K562 (cell line): Measurements from ENCODE around the gene MRPL10. TPM values are rescaled to one million over a fixed set of nuclear protein-coding genes. Genes with fewer than 3 reads are reported as not detected.

ENCODE experiments used
- polyA plus RNA-seq, 8 experiments: library from polyadenylated mRNA; depleted of rRNA in 4 of 8; stranded (reverse) in 5 of 8; unstranded in 3 of 8; fragments of >200 nt; fragmentation: Nextera tagmentation in 2 of 8; fragmentation: Illumina TruSeq in 1 of 8; extraction: Ambion mirVana in 2 of 8; extraction: Trizol in 1 of 8; gene quantifications; 2 replicates each; pipeline versions ENCODE4 v1.2.1 to v1.2.3, GENCODE V29; 2011 to 2014; ENCODE audit warnings: inconsistent platforms in 1 of 8, missing spikeins in 1 of 8
- total RNA-seq, 7 experiments: library from RNA; depleted of rRNA in 6 of 7; stranded (reverse); fragments of >200 nt in 6 of 7; fragmentation: Illumina TruSeq in 2 of 7; extraction: Trizol in 2 of 7; gene quantifications; 2 replicates each; pipeline versions ENCODE4 v1.2.1 to v1.2.3, GENCODE V29; 2011 to 2021; ENCODE audit warnings: low replicate concordance in 1 of 7

MRPL10 gene
- total and polyA plus RNA-seq, 9 of the 15 experiments (the other 6 are each of a cell fraction or from before 2014, with no cell fraction given), result 27.8 to 105 (median 67.3) TPM

Other genes with a start within 250 kb of the MRPL10 start
Only the 7 nearest of the 13 such genes appear.
- not detected in 2 replicates for gene TBX21, start 98.3 kb downstream of the MRPL10 start, total RNA-seq (2014; rRNA removed)
- not detected in 2 replicates for gene TBX21, start 98.3 kb downstream of the MRPL10 start, total RNA-seq (2014; rRNA removed; fragmentation: Illumina TruSeq; extraction: Trizol)
- not detected in 2 replicates for gene TBX21, start 98.3 kb downstream of the MRPL10 start, total RNA-seq (2015; rRNA removed; fragmentation: Illumina TruSeq; extraction: Trizol)
- 0.07 and 0.18 TPM in 2 replicates for gene TBX21, start 98.3 kb downstream of the MRPL10 start, total RNA-seq (2021)
- gene TBX21, start 98.3 kb downstream of the MRPL10 start, polyA plus RNA-seq (2011; rRNA removed), result not detected in 2 replicates
- not detected in 2 replicates for gene TBX21, start 98.3 kb downstream of the MRPL10 start, polyA plus RNA-seq (2014; fragmentation: Illumina TruSeq; extraction: Trizol)
- not detected for gene TBX21, start 98.3 kb downstream of the MRPL10 start, polyA plus RNA-seq (2014; fragmentation: Nextera tagmentation; extraction: Ambion mirVana)
- not detected in 2 replicates for gene TBX21, start 98.3 kb downstream of the MRPL10 start, polyA plus RNA-seq (2014; rRNA removed)
- gene OSBPL7, start 9.7 kb downstream of the MRPL10 start, total RNA-seq (2014; rRNA removed), result 6.1 and 7.3 TPM in 2 replicates
- 2.4 and 2.9 TPM in 2 replicates for gene OSBPL7, start 9.7 kb downstream of the MRPL10 start, total RNA-seq (2014; rRNA removed; fragmentation: Illumina TruSeq; extraction: Trizol)
- gene OSBPL7, start 9.7 kb downstream of the MRPL10 start, total RNA-seq (2015; rRNA removed; fragmentation: Illumina TruSeq; extraction: Trizol), result 5.8 and 6.7 TPM in 2 replicates
- 11.5 and 11.9 TPM in 2 replicates for gene OSBPL7, start 9.7 kb downstream of the MRPL10 start, total RNA-seq (2021)
- 5.3 and 15.3 TPM in 2 replicates for gene OSBPL7, start 9.7 kb downstream of the MRPL10 start, polyA plus RNA-seq (2011; rRNA removed)
- gene OSBPL7, start 9.7 kb downstream of the MRPL10 start, polyA plus RNA-seq (2014; fragmentation: Illumina TruSeq; extraction: Trizol), result 5.9 and 7.7 TPM in 2 replicates
- gene OSBPL7, start 9.7 kb downstream of the MRPL10 start, polyA plus RNA-seq (2014; fragmentation: Nextera tagmentation; extraction: Ambion mirVana), result under 1 TPM; 0.32 to 0.48 TPM
- gene OSBPL7, start 9.7 kb downstream of the MRPL10 start, polyA plus RNA-seq (2014; rRNA removed), result 9.7 and 9.8 TPM in 2 replicates
- gene LRRC46, start 129 bp upstream of the MRPL10 start, total RNA-seq (2014; rRNA removed), result 0.37 TPM in 1 of 2 replicates, not detected in the other
- gene LRRC46, start 129 bp upstream of the MRPL10 start, total RNA-seq (2014; rRNA removed; fragmentation: Illumina TruSeq; extraction: Trizol), result 0.22 and 0.40 TPM in 2 replicates
- gene LRRC46, start 129 bp upstream of the MRPL10 start, total RNA-seq (2015; rRNA removed; fragmentation: Illumina TruSeq; extraction: Trizol), result 0.47 and 0.64 TPM in 2 replicates
- 0.73 and 1.0 TPM in 2 replicates for gene LRRC46, start 129 bp upstream of the MRPL10 start, total RNA-seq (2021)
- gene LRRC46, start 129 bp upstream of the MRPL10 start, polyA plus RNA-seq (2011; rRNA removed), result 0.59 and 0.72 TPM in 2 replicates
- 1.4 and 1.9 TPM in 2 replicates for gene LRRC46, start 129 bp upstream of the MRPL10 start, polyA plus RNA-seq (2014; fragmentation: Illumina TruSeq; extraction: Trizol)
- under 1 TPM; 0.39 TPM for gene LRRC46, start 129 bp upstream of the MRPL10 start, polyA plus RNA-seq (2014; fragmentation: Nextera tagmentation; extraction: Ambion mirVana)
- gene LRRC46, start 129 bp upstream of the MRPL10 start, polyA plus RNA-seq (2014; rRNA removed), result 0.53 and 1.4 TPM in 2 replicates
- gene SCRN2, start 9.7 kb upstream of the MRPL10 start, total RNA-seq (2014; rRNA removed), result 23.2 and 29.9 TPM in 2 replicates
- 5.7 and 8.5 TPM in 2 replicates for gene SCRN2, start 9.7 kb upstream of the MRPL10 start, total RNA-seq (2014; rRNA removed; fragmentation: Illumina TruSeq; extraction: Trizol)
- 11.8 and 13.7 TPM in 2 replicates for gene SCRN2, start 9.7 kb upstream of the MRPL10 start, total RNA-seq (2015; rRNA removed; fragmentation: Illumina TruSeq; extraction: Trizol)
- 24.0 and 28.8 TPM in 2 replicates for gene SCRN2, start 9.7 kb upstream of the MRPL10 start, total RNA-seq (2021)
- gene SCRN2, start 9.7 kb upstream of the MRPL10 start, polyA plus RNA-seq (2011; rRNA removed), result 19.3 and 32.0 TPM in 2 replicates
- gene SCRN2, start 9.7 kb upstream of the MRPL10 start, polyA plus RNA-seq (2014; fragmentation: Illumina TruSeq; extraction: Trizol), result 13.6 and 20.9 TPM in 2 replicates
- 1 to 10 TPM in 1 of 2 experiments, under 1 TPM in 1; 0.25 to 1.2 TPM for gene SCRN2, start 9.7 kb upstream of the MRPL10 start, polyA plus RNA-seq (2014; fragmentation: Nextera tagmentation; extraction: Ambion mirVana)
- gene SCRN2, start 9.7 kb upstream of the MRPL10 start, polyA plus RNA-seq (2014; rRNA removed), result 31.9 and 32.9 TPM in 2 replicates
- gene SP6, start 19.6 kb upstream of the MRPL10 start, total RNA-seq (2014; rRNA removed), result 2.2 TPM in 2 replicates
- 1.6 and 2.0 TPM in 2 replicates for gene SP6, start 19.6 kb upstream of the MRPL10 start, total RNA-seq (2014; rRNA removed; fragmentation: Illumina TruSeq; extraction: Trizol)
- gene SP6, start 19.6 kb upstream of the MRPL10 start, total RNA-seq (2015; rRNA removed; fragmentation: Illumina TruSeq; extraction: Trizol), result 1.1 TPM in 2 replicates
- gene SP6, start 19.6 kb upstream of the MRPL10 start, total RNA-seq (2021), result 6.9 and 7.9 TPM in 2 replicates
- gene SP6, start 19.6 kb upstream of the MRPL10 start, polyA plus RNA-seq (2011; rRNA removed), result 5.2 and 5.5 TPM in 2 replicates
- gene SP6, start 19.6 kb upstream of the MRPL10 start, polyA plus RNA-seq (2014; fragmentation: Illumina TruSeq; extraction: Trizol), result 2.9 and 4.1 TPM in 2 replicates
- gene SP6, start 19.6 kb upstream of the MRPL10 start, polyA plus RNA-seq (2014; fragmentation: Nextera tagmentation; extraction: Ambion mirVana), result under 1 TPM; 0.11 TPM
- gene SP6, start 19.6 kb upstream of the MRPL10 start, polyA plus RNA-seq (2014; rRNA removed), result 4.6 and 4.7 TPM in 2 replicates
- gene SP2, start 64.7 kb upstream of the MRPL10 start, total RNA-seq (2014; rRNA removed), result 2.1 and 2.8 TPM in 2 replicates
- 1.5 and 2.3 TPM in 2 replicates for gene SP2, start 64.7 kb upstream of the MRPL10 start, total RNA-seq (2014; rRNA removed; fragmentation: Illumina TruSeq; extraction: Trizol)
- 1.4 and 1.5 TPM in 2 replicates for gene SP2, start 64.7 kb upstream of the MRPL10 start, total RNA-seq (2015; rRNA removed; fragmentation: Illumina TruSeq; extraction: Trizol)
- gene SP2, start 64.7 kb upstream of the MRPL10 start, total RNA-seq (2021), result 15.9 and 17.4 TPM in 2 replicates
- gene SP2, start 64.7 kb upstream of the MRPL10 start, polyA plus RNA-seq (2011; rRNA removed), result 2.3 and 5.0 TPM in 2 replicates
- 19.1 and 22.3 TPM in 2 replicates for gene SP2, start 64.7 kb upstream of the MRPL10 start, polyA plus RNA-seq (2014; fragmentation: Illumina TruSeq; extraction: Trizol)
- under 1 TPM; 0.77 to 0.88 TPM for gene SP2, start 64.7 kb upstream of the MRPL10 start, polyA plus RNA-seq (2014; fragmentation: Nextera tagmentation; extraction: Ambion mirVana)
- 6.1 and 6.5 TPM in 2 replicates for gene SP2, start 64.7 kb upstream of the MRPL10 start, polyA plus RNA-seq (2014; rRNA removed)
- gene PNPO, start 110.0 kb upstream of the MRPL10 start, total RNA-seq (2014; rRNA removed), result 25.5 and 30.9 TPM in 2 replicates
- gene PNPO, start 110.0 kb upstream of the MRPL10 start, total RNA-seq (2014; rRNA removed; fragmentation: Illumina TruSeq; extraction: Trizol), result 27.4 and 27.7 TPM in 2 replicates
- gene PNPO, start 110.0 kb upstream of the MRPL10 start, total RNA-seq (2015; rRNA removed; fragmentation: Illumina TruSeq; extraction: Trizol), result 24.8 and 28.2 TPM in 2 replicates
- gene PNPO, start 110.0 kb upstream of the MRPL10 start, total RNA-seq (2021), result 39.0 and 41.5 TPM in 2 replicates
- gene PNPO, start 110.0 kb upstream of the MRPL10 start, polyA plus RNA-seq (2011; rRNA removed), result 29.2 and 35.5 TPM in 2 replicates
- 29.6 and 35.5 TPM in 2 replicates for gene PNPO, start 110.0 kb upstream of the MRPL10 start, polyA plus RNA-seq (2014; fragmentation: Illumina TruSeq; extraction: Trizol)
- gene PNPO, start 110.0 kb upstream of the MRPL10 start, polyA plus RNA-seq (2014; fragmentation: Nextera tagmentation; extraction: Ambion mirVana), result 10 to 100 TPM; 16.6 to 23.1 TPM
- 23.4 and 24.9 TPM in 2 replicates for gene PNPO, start 110.0 kb upstream of the MRPL10 start, polyA plus RNA-seq (2014; rRNA removed)